ENCODE results near the gene PROCA1. TPM values are rescaled to one million over a fixed set of nuclear protein-coding genes. Genes with fewer than 3 reads are reported as not detected.
A peak's percentile ranks its signal among the peaks of the same experiment; 100 is the strongest.

Gene PROCA1
- total RNA-seq, 6 donors from 2014 or later = 1.2 to 11.5 (median 3.4) TPM

GRCh38 chr17:28702752-28703150, 8.9 kb downstream of the PROCA1 start:
- WGBS, 2 donors = 76 to 86% methylated on average over 3 of the region's 3 CpGs
- no peak overlapping the region for H3K4me3 ChIP-seq
- TF ChIP-seq POLR2A (IDR thresholded peaks at IDR 0.05) (no peak), EP300 (IDR thresholded peaks at IDR 0.05) (no peak), POLR2AphosphoS5 (IDR thresholded peaks at IDR 0.05) (no peak), CTCF (IDR thresholded peaks at IDR 0.05) (no peak)
- peaks cover 41 to 72% (median 61%) of the 10 kb centered on the region in 4 donors for H3K36me3 ChIP-seq
- H3K9me3 ChIP-seq = no peaks in the 10 kb centered on the region
- no peak for ATAC-seq (ENCODE audit: low FRiP score in 2 of 2)
- no peaks in the 10 kb centered on the region for H3K27me3 ChIP-seq
- H3K27ac ChIP-seq = no peak overlapping the region
- no peak for DNase-seq
- no peaks in the 10 kb centered on the region for H3K4me1 ChIP-seq

- DNase-seq (no peak), ATAC-seq (ENCODE audit: low FRiP score in 2 of 2) (no peak)
- no peak overlapping the region for H3K27ac ChIP-seq
- H3K9me3 ChIP-seq = no peaks in the 10 kb centered on the region
- H3K4me1 ChIP-seq = no peaks in the 10 kb centered on the region
- no peak overlapping the region for H3K4me3 ChIP-seq
- no peaks in the 10 kb centered on the region for H3K27me3 ChIP-seq
- WGBS, 2 donors = 66 to 70% methylated on average over 10 of the region's 10 CpGs
- TF ChIP-seq EP300 (IDR thresholded peaks at IDR 0.05) = no peak
- TF ChIP-seq POLR2A (IDR thresholded peaks at IDR 0.05) = no peak
- TF ChIP-seq CTCF (IDR thresholded peaks at IDR 0.05) = no peak
- no peak for TF ChIP-seq POLR2AphosphoS5 (IDR thresholded peaks at IDR 0.05)
- peaks cover 47 to 78% (median 67%) of the 10 kb centered on the region in 4 donors for H3K36me3 ChIP-seq
Observed at GRCh38 chr17:28702026-28702751, 9.5 kb downstream of the PROCA1 start.

GRCh38 chr17:28700830-28701492, 10.7 kb downstream of the PROCA1 start:
- WGBS, 2 donors = 94 to 98% methylated on average over 8 to 10 of the region's 10 CpGs
- no peaks in the 10 kb centered on the region for H3K27me3 ChIP-seq
- ATAC-seq (ENCODE audit: low FRiP score in 2 of 2) = no peak
- TF ChIP-seq CTCF (IDR thresholded peaks at IDR 0.05) (no peak), POLR2A (IDR thresholded peaks at IDR 0.05) (no peak), POLR2AphosphoS5 (IDR thresholded peaks at IDR 0.05) (no peak)
- H3K27ac ChIP-seq = no peak overlapping the region
- no peaks in the 10 kb centered on the region for H3K9me3 ChIP-seq
- no peak overlapping the region for H3K4me3 ChIP-seq
- H3K4me1 ChIP-seq = no peaks in the 10 kb centered on the region
- peaks cover 57 to 90% (median 78%) of the 10 kb centered on the region in 4 donors for H3K36me3 ChIP-seq
- peak in 1 of 2 donors; percentile 64 for DNase-seq

- no peak for ATAC-seq (ENCODE audit: low FRiP score in 2 of 2)
- H3K27me3 ChIP-seq = no peaks in the 10 kb centered on the region
- no peak for DNase-seq
- 80 to 84% methylated on average over 1 to 6 of the region's 8 CpGs for WGBS, 2 donors
- peaks cover 63 to 94% (median 85%) of the 10 kb centered on the region in 4 donors for H3K36me3 ChIP-seq
- no peak overlapping the region for H3K27ac ChIP-seq
- no peak overlapping the region for H3K4me3 ChIP-seq
- TF ChIP-seq CTCF (IDR thresholded peaks at IDR 0.05) = no peak
- no peak for TF ChIP-seq POLR2AphosphoS5 (IDR thresholded peaks at IDR 0.05)
- TF ChIP-seq EP300 (IDR thresholded peaks at IDR 0.05) = no peak
- TF ChIP-seq POLR2A (IDR thresholded peaks at IDR 0.05) = no peak
- no peaks in the 10 kb centered on the region for H3K9me3 ChIP-seq
- H3K4me1 ChIP-seq = no peaks in the 10 kb centered on the region
Observed at GRCh38 chr17:28700278-28700677, 11.4 kb downstream of the PROCA1 start.
